Upper lobe of left lung (tissue), 6 donors: ENCODE data around the gene GPATCH3. TPM values are rescaled to one million over a fixed set of nuclear protein-coding genes. Genes with fewer than 3 reads are reported as not detected.

ENCODE experiments used
- ATAC-seq, 2 donors: fragments of 200-7000 bp; cut with Tn5 transposase; one replicate each; pipeline ENCODE4 v1.9.1; 2022; ENCODE audit warnings: mild to moderate bottlenecking in 2 of 2, moderate library complexity in 2 of 2; ENCODE audit not compliant: low FRiP score in 2 of 2
- DNase-seq, 2 donors: peaks; one replicate each; pipeline ENCODE4 v3.0.0-alpha.2; 2019 to 2020
- H3K27ac ChIP-seq, 4 donors: fragments of 200-600 bp; sonication (generic); one replicate each; pipeline ENCODE4 v1.5.1; 2016 to 2019
- H3K27me3 ChIP-seq, 4 donors: fragments of 200-600 bp; sonication (generic); one replicate each; pipeline ENCODE4 v1.5.1; 2017 to 2019
- H3K36me3 ChIP-seq, 4 donors: fragments of 200-600 bp; sonication (generic); one replicate each; pipeline ENCODE4 v1.5.1; 2016 to 2019
- H3K4me1 ChIP-seq, 4 donors: fragments of 200-600 bp; sonication (generic); one replicate each; pipeline ENCODE4 v1.5.1; 2018 to 2019
- H3K4me3 ChIP-seq, 4 donors: fragments of 200-600 bp; sonication (generic); one replicate each; pipeline ENCODE4 v1.5.1; 2017 to 2019; ENCODE audit warnings: mild to moderate bottlenecking in 2 of 4, moderate library complexity in 1 of 4
- H3K9me3 ChIP-seq, 4 donors: fragments of 200-600 bp; sonication (generic); one replicate each; pipeline ENCODE4 v1.5.1; 2018 to 2019
- CTCF ChIP-seq, 6 experiments: fragments of 450-650 bp in 4 of 6; fragments of 200-600 bp in 2 of 6; sonication (generic) in 2 of 6; IDR thresholded peaks; one replicate each; pipeline ENCODE4 v1.5.1; 2016 to 2019; ENCODE audit warnings: antibody characterized with exemption in 6 of 6
- EP300 ChIP-seq, 4 donors: sonication (generic); formaldehyde crosslinking; IDR thresholded peaks; one replicate each; pipeline ENCODE4 v1.5.1; 2017; ENCODE audit warnings: antibody characterized with exemption in 4 of 4, control low read depth in 2 of 4
- POLR2A ChIP-seq, 4 donors: fragments of 450-650 bp; IDR thresholded peaks; one replicate each; pipeline ENCODE4 v1.5.1; 2016 to 2017; ENCODE audit warnings: antibody characterized with exemption in 4 of 4, mild to moderate bottlenecking in 2 of 4
- POLR2AphosphoS5 ChIP-seq, 2 donors: sonication (generic); formaldehyde crosslinking; IDR thresholded peaks; one replicate each; pipeline ENCODE4 v1.5.1; 2017; ENCODE audit warnings: antibody characterized with exemption in 2 of 2
- WGBS, 2 donors: methylation state at CpG; one replicate each; pipeline ENCODE4 v1.1.5; 2017 to 2018; 5-methylcytosine and 5-hydroxymethylcytosine counted together
- total RNA-seq, 6 donors: library from RNA; depleted of rRNA in 4 of 6; stranded (reverse); fragments of >200 nt in 4 of 6; gene quantifications; one replicate each; pipeline versions ENCODE4 v1.1.0 to v1.2.1, GENCODE V29; 2016 to 2021
- donor health status: DM: no; HTN: no; CAD: no; lungs with moderate emphysema.
- donor health status: DM: no; HTN: yes; CAD: no; lungs with severe emphysema.

The GPATCH3 gene
- total RNA-seq, 6 donors from 2014 or later, result 9.4 to 20.8 (median 14.9) TPM

GRCh38 chr1:26945728-26946127, 45.5 kb upstream of the GPATCH3 start:
- 85 to 92% methylated on average over 7 of the region's 8 CpGs for WGBS, 2 donors
- Histone ChIP-seq H3K4me3 (no peak overlapping the region), H3K36me3 (peaks cover 39 to 71% (median 59%) of the 10 kb centered on the region in 4 donors), H3K27ac (no peak overlapping the region), H3K9me3 (no peaks in the 10 kb centered on the region), H3K27me3 (no peaks in the 10 kb centered on the region), H3K4me1 (no peaks in the 10 kb centered on the region)
- DNase-seq (no peak), ATAC-seq (no peak)
- no peak for TF ChIP-seq CTCF (IDR thresholded peaks at IDR 0.05)
- TF ChIP-seq POLR2A (IDR thresholded peaks at IDR 0.05), result no peak
- no peak for TF ChIP-seq POLR2AphosphoS5 (IDR thresholded peaks at IDR 0.05)
- TF ChIP-seq EP300 (IDR thresholded peaks at IDR 0.05), result no peak

GRCh38 chr1:26945138-26945537, 44.9 kb upstream of the GPATCH3 start:
- peaks cover 39 to 71% (median 59%) of the 10 kb centered on the region in 4 donors for H3K36me3 ChIP-seq
- 75 to 83% methylated on average over 2 of the region's 2 CpGs for WGBS, 2 donors

GRCh38 chr1:26942656-26943055, 42.4 kb upstream of the GPATCH3 start:
- 93 to 98% methylated on average over 12 of the region's 12 CpGs for WGBS, 2 donors
- Histone ChIP-seq H3K9me3 (no peaks in the 10 kb centered on the region), H3K36me3 (peaks cover 39 to 67% (median 61%) of the 10 kb centered on the region in 4 donors), H3K27me3 (no peaks in the 10 kb centered on the region), H3K4me3 (no peak overlapping the region), H3K4me1 (no peaks in the 10 kb centered on the region), H3K27ac (no peak overlapping the region)
- DNase-seq, result peak in 1 of 2 donors; percentile 45
- ATAC-seq, result no peak
- TF ChIP-seq POLR2AphosphoS5 (IDR thresholded peaks at IDR 0.05) (no peak), CTCF (IDR thresholded peaks at IDR 0.05) (no peak), EP300 (IDR thresholded peaks at IDR 0.05) (no peak), POLR2A (IDR thresholded peaks at IDR 0.05) (no peak)

More at GRCh38 chr1:26945138-26945537, 44.9 kb upstream of the GPATCH3 start:
- Histone ChIP-seq H3K4me1 (no peaks in the 10 kb centered on the region), H3K27me3 (no peaks in the 10 kb centered on the region), H3K27ac (no peak overlapping the region), H3K9me3 (no peaks in the 10 kb centered on the region), H3K4me3 (no peak overlapping the region)
- DNase-seq (no peak), ATAC-seq (no peak)
- TF ChIP-seq POLR2A (IDR thresholded peaks at IDR 0.05) (no peak), EP300 (IDR thresholded peaks at IDR 0.05) (no peak), POLR2AphosphoS5 (IDR thresholded peaks at IDR 0.05) (no peak), CTCF (IDR thresholded peaks at IDR 0.05) (no peak)

- ATAC-seq, result no peak
- peak in 1 of 2 donors; percentile 51 for DNase-seq
- TF ChIP-seq POLR2A (IDR thresholded peaks at IDR 0.05), result no peak
- no peak for TF ChIP-seq POLR2AphosphoS5 (IDR thresholded peaks at IDR 0.05)
- TF ChIP-seq CTCF (IDR thresholded peaks at IDR 0.05), result no peak
- no peak for TF ChIP-seq EP300 (IDR thresholded peaks at IDR 0.05)
- Histone ChIP-seq H3K4me3 (no peak overlapping the region), H3K36me3 (peaks cover 39 to 66% (median 63%) of the 10 kb centered on the region in 4 donors), H3K4me1 (no peaks in the 10 kb centered on the region), H3K27me3 (no peaks in the 10 kb centered on the region), H3K27ac (no peak overlapping the region), H3K9me3 (no peaks in the 10 kb centered on the region)
- 95 to 97% methylated on average over 9 to 10 of the region's 10 CpGs for WGBS, 2 donors
Measured at GRCh38 chr1:26941311-26941710, 41.0 kb upstream of the GPATCH3 start.

GRCh38 chr1:26938659-26939025, 38.4 kb upstream of the GPATCH3 start:
- no peaks in the 10 kb centered on the region for H3K27me3 ChIP-seq

More at GRCh38 chr1:26938659-26939025, 38.4 kb upstream of the GPATCH3 start:
- 86 to 100% methylated on average over 2 of the region's 2 CpGs for WGBS, 2 donors
- no peak overlapping the region for H3K4me3 ChIP-seq
- H3K4me1 ChIP-seq, result no peaks in the 10 kb centered on the region
- no peak for DNase-seq
- H3K27ac ChIP-seq, result no peak overlapping the region
- H3K9me3 ChIP-seq, result no peaks in the 10 kb centered on the region
- peak in 1 of 2 donors; percentile 29 for ATAC-seq
- no peak for TF ChIP-seq POLR2AphosphoS5 (IDR thresholded peaks at IDR 0.05)
- TF ChIP-seq POLR2A (IDR thresholded peaks at IDR 0.05), result no peak
- peaks cover 25 to 59% (median 49%) of the 10 kb centered on the region in 4 donors for H3K36me3 ChIP-seq
